ENCODE data around the gene DNAJC1. TPM values are rescaled to one million over a fixed set of nuclear protein-coding genes. Genes with fewer than 3 reads are reported as not detected.

The DNAJC1 gene
- total RNA-seq, 1 donor from 2014 or later, result 40.0 TPM

DNA sequence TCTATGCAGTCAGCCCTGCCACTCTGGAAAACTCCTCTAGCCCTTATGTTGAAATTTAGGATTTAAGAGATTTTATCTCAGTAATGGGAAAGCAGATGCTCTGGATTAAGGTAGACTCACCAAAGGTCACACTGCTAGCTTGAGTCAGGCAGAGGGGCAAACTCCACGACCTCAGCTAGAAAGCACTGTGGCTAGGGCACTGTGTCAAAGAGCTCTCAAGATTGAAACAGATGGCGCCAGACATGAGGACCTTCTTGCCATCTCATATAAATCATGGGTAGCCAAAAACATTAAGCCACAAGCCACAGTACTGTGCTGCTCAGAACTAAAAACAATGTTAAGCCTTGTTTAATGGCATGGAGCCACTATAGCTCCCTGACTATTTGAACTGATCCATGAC lies 188.7 kb downstream of the DNAJC1 start:
- no peaks in the 10 kb centered on the region for H3K36me3 ChIP-seq
- intact Hi-C loops (cut with DNase I), result no loop called here
- H3K9me3 ChIP-seq, result no peaks in the 10 kb centered on the region
- no peaks in the 10 kb centered on the region for H3K27me3 ChIP-seq
- TF ChIP-seq POLR2A (IDR thresholded peaks at IDR 0.05), result no peak
- no peak overlapping the region for H3K27ac ChIP-seq
- DNase-seq (ENCODE audit: extremely low spot score in 2 of 2), result no peak
- H3K4me1 ChIP-seq, result peaks cover 5% of the 10 kb centered on the region
- H3K4me3 ChIP-seq, result no peak overlapping the region

DNA sequence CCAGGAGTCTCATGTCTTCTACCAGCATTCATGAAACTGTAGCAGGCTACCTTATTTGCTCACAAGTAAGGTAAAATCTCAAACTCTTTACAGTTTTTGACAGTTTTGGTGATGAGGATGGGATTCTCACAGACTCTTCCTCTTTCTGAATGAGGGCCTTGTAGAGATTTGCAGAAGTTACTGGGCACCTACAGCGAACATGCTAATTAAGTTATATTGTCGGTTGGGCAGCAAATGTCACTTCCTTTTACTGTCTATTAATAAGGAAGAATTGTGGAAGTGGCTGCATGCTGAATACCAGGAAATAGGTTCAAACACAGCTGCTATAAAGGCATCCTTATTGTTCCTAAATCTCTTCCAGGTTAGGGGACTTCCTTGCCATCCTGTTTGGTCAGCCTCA lies 189.6 kb downstream of the DNAJC1 start:
- H3K36me3 ChIP-seq, result no peaks in the 10 kb centered on the region
- no peak for TF ChIP-seq POLR2AphosphoS5 (IDR thresholded peaks at IDR 0.05; ENCODE audit: insufficient read depth in 1 of 2, low read depth in 1 of 2)
- no peak for TF ChIP-seq POLR2A (IDR thresholded peaks at IDR 0.05)
- TF ChIP-seq, protein P1, sequence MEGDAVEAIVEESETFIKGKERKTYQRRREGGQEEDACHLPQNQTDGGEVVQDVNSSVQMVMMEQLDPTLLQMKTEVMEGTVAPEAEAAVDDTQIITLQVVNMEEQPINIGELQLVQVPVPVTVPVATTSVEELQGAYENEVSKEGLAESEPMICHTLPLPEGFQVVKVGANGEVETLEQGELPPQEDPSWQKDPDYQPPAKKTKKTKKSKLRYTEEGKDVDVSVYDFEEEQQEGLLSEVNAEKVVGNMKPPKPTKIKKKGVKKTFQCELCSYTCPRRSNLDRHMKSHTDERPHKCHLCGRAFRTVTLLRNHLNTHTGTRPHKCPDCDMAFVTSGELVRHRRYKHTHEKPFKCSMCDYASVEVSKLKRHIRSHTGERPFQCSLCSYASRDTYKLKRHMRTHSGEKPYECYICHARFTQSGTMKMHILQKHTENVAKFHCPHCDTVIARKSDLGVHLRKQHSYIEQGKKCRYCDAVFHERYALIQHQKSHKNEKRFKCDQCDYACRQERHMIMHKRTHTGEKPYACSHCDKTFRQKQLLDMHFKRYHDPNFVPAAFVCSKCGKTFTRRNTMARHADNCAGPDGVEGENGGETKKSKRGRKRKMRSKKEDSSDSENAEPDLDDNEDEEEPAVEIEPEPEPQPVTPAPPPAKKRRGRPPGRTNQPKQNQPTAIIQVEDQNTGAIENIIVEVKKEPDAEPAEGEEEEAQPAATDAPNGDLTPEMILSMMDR (IDR thresholded peaks at IDR 0.05), result no peak
- intact Hi-C loops (cut with DNase I), result no loop called here
- H3K9me3 ChIP-seq, result no peaks in the 10 kb centered on the region
- DNase-seq (ENCODE audit: extremely low spot score in 2 of 2), result no peak
- H3K4me1 ChIP-seq, result peaks cover 5% of the 10 kb centered on the region
- no peak overlapping the region for H3K4me3 ChIP-seq
- no peaks in the 10 kb centered on the region for H3K27me3 ChIP-seq
- H3K27ac ChIP-seq, result no peak overlapping the region

DNA sequence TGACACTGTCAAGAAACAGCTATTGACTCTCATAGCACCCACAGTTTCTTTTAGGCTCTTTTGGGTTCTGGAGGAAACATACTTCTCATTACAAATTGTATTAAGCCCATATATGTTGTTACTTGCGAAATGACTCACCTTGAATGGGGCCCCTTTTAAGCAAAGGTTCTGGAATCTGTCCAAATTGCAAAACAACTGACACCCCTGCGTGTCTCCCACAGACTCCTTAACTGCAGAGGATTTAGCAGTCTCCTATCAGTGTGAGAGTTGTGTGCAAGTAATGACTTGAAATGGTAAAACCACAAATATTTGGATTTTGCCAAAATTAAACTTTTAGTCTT lies 192.3 kb downstream of the DNAJC1 start:
- intact Hi-C loops (cut with DNase I), result no loop called here
- Histone ChIP-seq H3K9me3 (no peaks in the 10 kb centered on the region), H3K4me3 (no peak overlapping the region), H3K27ac (no peak overlapping the region), H3K4me1 (peaks cover 5% of the 10 kb centered on the region), H3K36me3 (no peaks in the 10 kb centered on the region), H3K27me3 (no peaks in the 10 kb centered on the region)
- DNase-seq (ENCODE audit: extremely low spot score in 2 of 2), result no peak
- TF ChIP-seq POLR2A (IDR thresholded peaks at IDR 0.05) (no peak), POLR2AphosphoS5 (IDR thresholded peaks at IDR 0.05; ENCODE audit: insufficient read depth in 1 of 2, low read depth in 1 of 2) (no peak)
- TF ChIP-seq, protein P1 (IDR thresholded peaks at IDR 0.05), result no peak

DNA sequence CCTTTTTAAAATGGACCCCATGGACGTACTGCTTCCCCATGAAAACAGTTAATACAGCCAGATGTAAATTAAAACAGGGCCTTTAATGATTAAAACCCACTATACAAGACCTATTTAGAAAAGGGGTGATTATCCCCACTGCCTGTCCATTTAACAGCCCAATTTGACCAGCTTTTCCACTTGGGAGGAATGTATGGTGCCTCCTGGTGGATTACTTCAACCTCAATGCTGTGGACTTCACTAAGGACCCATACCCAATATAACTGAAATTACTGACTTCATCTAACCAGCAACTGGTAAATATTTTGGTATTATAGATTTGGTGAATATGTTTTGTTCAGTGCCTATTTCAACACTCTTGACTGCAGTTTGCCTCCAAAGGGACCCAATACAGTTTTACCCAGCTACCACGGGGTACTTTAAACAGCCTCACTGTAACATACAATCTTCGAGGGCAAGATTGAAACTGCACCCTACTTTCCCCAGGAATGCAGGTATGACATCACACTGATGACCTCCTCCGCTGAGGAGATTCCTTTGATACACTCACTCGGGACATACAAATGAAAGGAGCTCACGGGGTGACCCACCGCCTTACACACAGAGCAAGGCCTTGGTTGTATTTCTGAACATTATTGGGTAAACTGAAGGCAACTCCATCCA lies 192.8 kb downstream of the DNAJC1 start:
- Histone ChIP-seq H3K27me3 (no peaks in the 10 kb centered on the region), H3K27ac (no peak overlapping the region), H3K4me3 (no peak overlapping the region), H3K4me1 (peaks cover 5% of the 10 kb centered on the region), H3K36me3 (no peaks in the 10 kb centered on the region), H3K9me3 (no peaks in the 10 kb centered on the region)
- TF ChIP-seq POLR2AphosphoS5 (IDR thresholded peaks at IDR 0.05; ENCODE audit: insufficient read depth in 1 of 2, low read depth in 1 of 2) (no peak), POLR2A (IDR thresholded peaks at IDR 0.05) (no peak)
- TF ChIP-seq, protein P1 (IDR thresholded peaks at IDR 0.05), result no peak
- DNase-seq (ENCODE audit: extremely low spot score in 2 of 2), result no peak
- intact Hi-C loops (cut with DNase I), result no loop called here

GRCh38 chr10:21808550-21808949 lies 195.0 kb downstream of the DNAJC1 start:
- Histone ChIP-seq H3K36me3 (no peaks in the 10 kb centered on the region), H3K4me1 (peaks cover 5% of the 10 kb centered on the region), H3K9me3 (no peaks in the 10 kb centered on the region), H3K27ac (no peak overlapping the region), H3K4me3 (no peak overlapping the region), H3K27me3 (no peaks in the 10 kb centered on the region)
- intact Hi-C loops (cut with DNase I), result no loop called here
- no peak for DNase-seq (ENCODE audit: extremely low spot score in 2 of 2)
- TF ChIP-seq, protein P1 (IDR thresholded peaks at IDR 0.05), result no peak
- no peak for TF ChIP-seq POLR2AphosphoS5 (IDR thresholded peaks at IDR 0.05; ENCODE audit: insufficient read depth in 1 of 2, low read depth in 1 of 2)
- no peak for TF ChIP-seq POLR2A (IDR thresholded peaks at IDR 0.05)

All from vagina (tissue), 2 donors.